ENCODE data around the gene USH2A. TPM values are rescaled to one million over a fixed set of nuclear protein-coding genes. Genes with fewer than 3 reads are reported as not detected.

USH2A gene
- total RNA-seq, 1 experiment from 2014 or later = not detected

GRCh38 chr1:216434232-216434631, 11.0 kb upstream of the USH2A start:
- no peak for ATAC-seq
- Histone ChIP-seq H3K4me2 (ENCODE audit: low read length) (no peak overlapping the region), H3K9ac (ENCODE audit: low read length) (no peak overlapping the region), H3K27ac (ENCODE audit: low read depth, low read length) (no peak overlapping the region), H2AFZ (ENCODE audit: low read depth, low read length, poor library complexity, severe bottlenecking) (no peak overlapping the region), H3K79me2 (ENCODE audit: insufficient read depth, low read length) (no peaks in the 10 kb centered on the region), H3K27me3 (ENCODE audit: insufficient read depth, low read length) (no peaks in the 10 kb centered on the region), H3K9me2 (ENCODE audit: insufficient read depth) (no peaks in the 10 kb centered on the region), H3K9me3 (ENCODE audit: control insufficient read depth in 1 of 2, insufficient read depth in 1 of 2, low read depth in 1 of 2, low read length in 2 of 2) (no peaks in the 10 kb centered on the region; a peak in 2 of 4 replicates), H4K20me1 (ENCODE audit: insufficient read depth) (no peaks in the 10 kb centered on the region), H3K4me3 (replicated peaks in 1 of 2; ENCODE audit: low read depth in 1 of 2, low read length in 2 of 2) (no peak overlapping the region), H3K36me3 (ENCODE audit: control insufficient read depth in 1 of 2, insufficient read depth in 2 of 2, low read length in 2 of 2) (no peaks in the 10 kb centered on the region), H3K4me1 (ENCODE audit: control insufficient read depth in 1 of 2, insufficient read depth in 2 of 2, low read length in 2 of 2) (no peaks in the 10 kb centered on the region)
- DNase-seq (ENCODE audit: low read depth, low spot score) = no peak
- intact Hi-C loops (cut with micrococcal nuclease) = no loop called here
- TF ChIP-seq EGR1 (IDR thresholded peaks at IDR 0.05; ENCODE audit: low read depth) (no peak), EZH2 (IDR thresholded peaks at IDR 0.05) (no peak), YY1 (IDR thresholded peaks at IDR 0.05; ENCODE audit: extremely low read depth, insufficient replicate concordance, low read depth, low read length) (no peak), REST (IDR thresholded peaks at IDR 0.05; ENCODE audit: low read depth) (no peak), ZFX (IDR thresholded peaks at IDR 0.05) (no peak)
- BruUV-seq (replicated peaks) = no TSS peak
- POLR2A ChIA-PET = no interaction called here
- RAD21 ChIA-PET (ENCODE audit: low non-redundant PET in 1 of 2, low total read pairs in 2 of 2, uncharacterized antibody in 2 of 2, unreplicated experiment in 2 of 2) = no interaction called here
- CTCF ChIA-PET = no interaction called here

- intact Hi-C loops (cut with micrococcal nuclease) = no loop called here
- no peak overlapping the region for H3K4me2 ChIP-seq (ENCODE audit: low read length)
- no peak overlapping the region for H3K9ac ChIP-seq (ENCODE audit: low read length)
- no peak overlapping the region for H3K27ac ChIP-seq (ENCODE audit: low read depth, low read length)
- CTCF ChIA-PET = no interaction called here
- POLR2A ChIA-PET = no interaction called here
- no peaks in the 10 kb centered on the region for H3K27me3 ChIP-seq (ENCODE audit: insufficient read depth, low read length)
- BruUV-seq (replicated peaks) = no TSS peak
- DNase-seq (ENCODE audit: low read depth, low spot score) = no peak
- no peaks in the 10 kb centered on the region for H3K9me2 ChIP-seq (ENCODE audit: insufficient read depth)
- no peak overlapping the region for H2AFZ ChIP-seq (ENCODE audit: low read depth, low read length, poor library complexity, severe bottlenecking)
- H3K4me1 ChIP-seq (ENCODE audit: control insufficient read depth in 1 of 2, insufficient read depth in 2 of 2, low read length in 2 of 2) = no peaks in the 10 kb centered on the region
- no peak overlapping the region for H3K4me3 ChIP-seq (replicated peaks in 1 of 2; ENCODE audit: low read depth in 1 of 2, low read length in 2 of 2)
- no peaks in the 10 kb centered on the region for H4K20me1 ChIP-seq (ENCODE audit: insufficient read depth)
- RAD21 ChIA-PET (ENCODE audit: low non-redundant PET in 1 of 2, low total read pairs in 2 of 2, uncharacterized antibody in 2 of 2, unreplicated experiment in 2 of 2) = no interaction called here
- no peak for ATAC-seq
- H3K36me3 ChIP-seq (ENCODE audit: control insufficient read depth in 1 of 2, insufficient read depth in 2 of 2, low read length in 2 of 2) = no peaks in the 10 kb centered on the region
- no peak for TF ChIP-seq YY1 (IDR thresholded peaks at IDR 0.05; ENCODE audit: extremely low read depth, insufficient replicate concordance, low read depth, low read length)
- no peak for TF ChIP-seq ELF1 (IDR thresholded peaks at IDR 0.05; ENCODE audit: borderline replicate concordance, low read depth)
- TF ChIP-seq ZFX (IDR thresholded peaks at IDR 0.05) = no peak
- no peak for TF ChIP-seq MAX (IDR thresholded peaks at IDR 0.05)
- TF ChIP-seq FOSL1 (IDR thresholded peaks at IDR 0.05; ENCODE audit: low read depth) = no peak
- no peak for TF ChIP-seq EZH2phosphoT487 (IDR thresholded peaks at IDR 0.05; ENCODE audit: borderline replicate concordance)
- no peak for TF ChIP-seq EZH2 (IDR thresholded peaks at IDR 0.05)
- TF ChIP-seq ATF3 (IDR thresholded peaks at IDR 0.05) = no peak
- no peaks in the 10 kb centered on the region; a peak in 2 of 4 replicates for H3K9me3 ChIP-seq (ENCODE audit: control insufficient read depth in 1 of 2, insufficient read depth in 1 of 2, low read depth in 1 of 2, low read length in 2 of 2)
- no peaks in the 10 kb centered on the region for H3K79me2 ChIP-seq (ENCODE audit: insufficient read depth, low read length)
Observed at GRCh38 chr1:216433175-216433574, 9.9 kb upstream of the USH2A start.

Measured in HCT116 (cell line).